H1 (cell line): ENCODE data around the gene CEP192. TPM values are rescaled to one million over a fixed set of nuclear protein-coding genes. Genes with fewer than 3 reads are reported as not detected.

Experiments used
- CREB1 ChIP-seq: IDR thresholded peaks from 2 replicates; pipeline ENCODE4 v1.6.1; 2012; ENCODE audit warnings: inconsistent platforms
- POLR2AphosphoS5 ChIP-seq: IDR thresholded peaks from 2 replicates; pipeline ENCODE4 v1.6.1; 2011; ENCODE audit warnings: low read depth, low read length
- SIN3A ChIP-seq, 2 experiments: IDR thresholded peaks in 1 of 2; conservative IDR thresholded peaks in 1 of 2; 2 replicates each; pipeline ENCODE4 v1.6.1; 2011 to 2012; ENCODE audit warnings: low read length in 2 of 2, improper control_type of control experiment in 1 of 2, low read depth in 1 of 2, mild to moderate bottlenecking in 1 of 2
- SP1 ChIP-seq: IDR thresholded peaks from 2 replicates; pipeline ENCODE4 v1.6.1; 2011; ENCODE audit warnings: low read depth, low read length
- polyA plus RNA-seq, 7 experiments: library from polyadenylated mRNA; depleted of rRNA in 3 of 7; stranded (reverse) in 5 of 7; unstranded in 2 of 7; fragments of >200 nt in 5 of 7; fragments of 200-250 nt in 2 of 7; gene quantifications; 1 replicate in 5 of 7; 2 replicates in 1 of 7; 4 replicates in 1 of 7; pipeline versions ENCODE4 v1.2.1 to v1.2.3, GENCODE V29; 2011 to 2013; ENCODE audit warnings: missing spikeins in 2 of 7, mixed read lengths in 2 of 7
- total RNA-seq: library from RNA; stranded (reverse); fragmentation: NEBNext Ultra II Directional; extraction: Animal tissue kit (Norgen Biotek cat#: 25700); gene quantifications from 2 replicates; pipeline ENCODE4 v1.2.1, GENCODE V29; 2021
- TF ChIP-seq, protein P1 (sequence below): fragments of 300-600 bp; sonication (generic); IDR thresholded peaks from 2 replicates; pipeline ENCODE4 v1.7.1; 2012; ENCODE audit warnings: low read length, moderate library complexity, mild to moderate bottlenecking, inconsistent platforms; ENCODE audit not compliant: insufficient replicate concordance

CEP192 gene
- total and polyA plus RNA-seq, 2 of the 8 experiments (the other 6 are each of a cell fraction or from before 2014, with no cell fraction given), result 13.4 to 23.1 TPM

DNA sequence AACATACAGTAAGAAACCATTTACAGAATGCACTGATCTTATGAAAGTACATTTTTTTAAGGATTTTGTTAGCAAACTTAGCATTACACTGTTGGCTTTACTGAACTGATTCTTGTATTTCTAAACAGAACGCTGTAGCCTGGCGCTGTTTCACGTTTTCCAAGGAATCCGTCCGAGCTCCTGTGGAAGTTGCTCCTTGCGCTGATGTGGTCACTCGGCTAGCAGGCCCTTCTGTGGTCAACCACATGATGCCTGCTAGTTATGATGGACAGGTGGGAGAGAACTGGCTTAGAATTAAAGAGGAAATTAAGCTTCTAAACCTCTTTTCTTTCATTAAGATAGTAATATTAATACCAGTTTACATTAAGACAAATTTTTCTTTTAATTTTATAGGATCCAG lies 76.8 kb downstream of the CEP192 start (continued):
- TF ChIP-seq SP1 (no peak), CREB1 (no peak), POLR2AphosphoS5 (no peak), SIN3A (conservative IDR thresholded peaks at IDR 0.05 in 1 of 2, IDR thresholded peaks at IDR 0.05 in 1 of 2; ENCODE audit: low read depth in 1 of 2, low read length in 2 of 2) (no peak)
- TF ChIP-seq, protein P1, sequence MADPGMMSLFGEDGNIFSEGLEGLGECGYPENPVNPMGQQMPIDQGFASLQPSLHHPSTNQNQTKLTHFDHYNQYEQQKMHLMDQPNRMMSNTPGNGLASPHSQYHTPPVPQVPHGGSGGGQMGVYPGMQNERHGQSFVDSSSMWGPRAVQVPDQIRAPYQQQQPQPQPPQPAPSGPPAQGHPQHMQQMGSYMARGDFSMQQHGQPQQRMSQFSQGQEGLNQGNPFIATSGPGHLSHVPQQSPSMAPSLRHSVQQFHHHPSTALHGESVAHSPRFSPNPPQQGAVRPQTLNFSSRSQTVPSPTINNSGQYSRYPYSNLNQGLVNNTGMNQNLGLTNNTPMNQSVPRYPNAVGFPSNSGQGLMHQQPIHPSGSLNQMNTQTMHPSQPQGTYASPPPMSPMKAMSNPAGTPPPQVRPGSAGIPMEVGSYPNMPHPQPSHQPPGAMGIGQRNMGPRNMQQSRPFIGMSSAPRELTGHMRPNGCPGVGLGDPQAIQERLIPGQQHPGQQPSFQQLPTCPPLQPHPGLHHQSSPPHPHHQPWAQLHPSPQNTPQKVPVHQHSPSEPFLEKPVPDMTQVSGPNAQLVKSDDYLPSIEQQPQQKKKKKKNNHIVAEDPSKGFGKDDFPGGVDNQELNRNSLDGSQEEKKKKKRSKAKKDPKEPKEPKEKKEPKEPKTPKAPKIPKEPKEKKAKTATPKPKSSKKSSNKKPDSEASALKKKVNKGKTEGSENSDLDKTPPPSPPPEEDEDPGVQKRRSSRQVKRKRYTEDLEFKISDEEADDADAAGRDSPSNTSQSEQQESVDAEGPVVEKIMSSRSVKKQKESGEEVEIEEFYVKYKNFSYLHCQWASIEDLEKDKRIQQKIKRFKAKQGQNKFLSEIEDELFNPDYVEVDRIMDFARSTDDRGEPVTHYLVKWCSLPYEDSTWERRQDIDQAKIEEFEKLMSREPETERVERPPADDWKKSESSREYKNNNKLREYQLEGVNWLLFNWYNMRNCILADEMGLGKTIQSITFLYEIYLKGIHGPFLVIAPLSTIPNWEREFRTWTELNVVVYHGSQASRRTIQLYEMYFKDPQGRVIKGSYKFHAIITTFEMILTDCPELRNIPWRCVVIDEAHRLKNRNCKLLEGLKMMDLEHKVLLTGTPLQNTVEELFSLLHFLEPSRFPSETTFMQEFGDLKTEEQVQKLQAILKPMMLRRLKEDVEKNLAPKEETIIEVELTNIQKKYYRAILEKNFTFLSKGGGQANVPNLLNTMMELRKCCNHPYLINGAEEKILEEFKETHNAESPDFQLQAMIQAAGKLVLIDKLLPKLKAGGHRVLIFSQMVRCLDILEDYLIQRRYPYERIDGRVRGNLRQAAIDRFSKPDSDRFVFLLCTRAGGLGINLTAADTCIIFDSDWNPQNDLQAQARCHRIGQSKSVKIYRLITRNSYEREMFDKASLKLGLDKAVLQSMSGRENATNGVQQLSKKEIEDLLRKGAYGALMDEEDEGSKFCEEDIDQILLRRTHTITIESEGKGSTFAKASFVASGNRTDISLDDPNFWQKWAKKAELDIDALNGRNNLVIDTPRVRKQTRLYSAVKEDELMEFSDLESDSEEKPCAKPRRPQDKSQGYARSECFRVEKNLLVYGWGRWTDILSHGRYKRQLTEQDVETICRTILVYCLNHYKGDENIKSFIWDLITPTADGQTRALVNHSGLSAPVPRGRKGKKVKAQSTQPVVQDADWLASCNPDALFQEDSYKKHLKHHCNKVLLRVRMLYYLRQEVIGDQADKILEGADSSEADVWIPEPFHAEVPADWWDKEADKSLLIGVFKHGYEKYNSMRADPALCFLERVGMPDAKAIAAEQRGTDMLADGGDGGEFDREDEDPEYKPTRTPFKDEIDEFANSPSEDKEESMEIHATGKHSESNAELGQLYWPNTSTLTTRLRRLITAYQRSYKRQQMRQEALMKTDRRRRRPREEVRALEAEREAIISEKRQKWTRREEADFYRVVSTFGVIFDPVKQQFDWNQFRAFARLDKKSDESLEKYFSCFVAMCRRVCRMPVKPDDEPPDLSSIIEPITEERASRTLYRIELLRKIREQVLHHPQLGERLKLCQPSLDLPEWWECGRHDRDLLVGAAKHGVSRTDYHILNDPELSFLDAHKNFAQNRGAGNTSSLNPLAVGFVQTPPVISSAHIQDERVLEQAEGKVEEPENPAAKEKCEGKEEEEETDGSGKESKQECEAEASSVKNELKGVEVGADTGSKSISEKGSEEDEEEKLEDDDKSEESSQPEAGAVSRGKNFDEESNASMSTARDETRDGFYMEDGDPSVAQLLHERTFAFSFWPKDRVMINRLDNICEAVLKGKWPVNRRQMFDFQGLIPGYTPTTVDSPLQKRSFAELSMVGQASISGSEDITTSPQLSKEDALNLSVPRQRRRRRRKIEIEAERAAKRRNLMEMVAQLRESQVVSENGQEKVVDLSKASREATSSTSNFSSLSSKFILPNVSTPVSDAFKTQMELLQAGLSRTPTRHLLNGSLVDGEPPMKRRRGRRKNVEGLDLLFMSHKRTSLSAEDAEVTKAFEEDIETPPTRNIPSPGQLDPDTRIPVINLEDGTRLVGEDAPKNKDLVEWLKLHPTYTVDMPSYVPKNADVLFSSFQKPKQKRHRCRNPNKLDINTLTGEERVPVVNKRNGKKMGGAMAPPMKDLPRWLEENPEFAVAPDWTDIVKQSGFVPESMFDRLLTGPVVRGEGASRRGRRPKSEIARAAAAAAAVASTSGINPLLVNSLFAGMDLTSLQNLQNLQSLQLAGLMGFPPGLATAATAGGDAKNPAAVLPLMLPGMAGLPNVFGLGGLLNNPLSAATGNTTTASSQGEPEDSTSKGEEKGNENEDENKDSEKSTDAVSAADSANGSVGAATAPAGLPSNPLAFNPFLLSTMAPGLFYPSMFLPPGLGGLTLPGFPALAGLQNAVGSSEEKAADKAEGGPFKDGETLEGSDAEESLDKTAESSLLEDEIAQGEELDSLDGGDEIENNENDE, result no peak
